IMR-90 (cell line): ENCODE data around the gene UBAC1. TPM values are rescaled to one million over a fixed set of nuclear protein-coding genes. Genes with fewer than 3 reads are reported as not detected.

ENCODE experiments used
- ATAC-seq: fragments of 200-7000 bp; cut with Tn5 transposase; 2 replicates; pipeline ENCODE4 v1.9.1; 2020; ENCODE audit warnings: low read depth, mild to moderate bottlenecking, moderate library complexity
- BruUV-seq: library from RNA; stranded (reverse); fragments of 400-500 nt; replicated peaks from 2 replicates; lab custom pipeline; 2021; lab: Mats Ljungman, UMichigan
- CTCF ChIA-PET: fragments of 300-600 bp; formaldehyde crosslinking; extraction: SDS; loops from one replicate; lab custom pipeline; 2021; ENCODE audit warnings: antibody characterized with exemption; lab: Yijun Ruan, JAX
- POLR2A ChIA-PET: fragments of 300-600 bp; sonication (Branson Sonifier 250); formaldehyde crosslinking; loops from one replicate; lab custom pipeline; 2022; ENCODE audit warnings: antibody characterized with exemption; ENCODE audit not compliant: unreplicated experiment; lab: Charles Lee
- DNase-seq: peaks from one replicate; pipeline ENCODE4 v3.0.0; 2013
- H2AFZ ChIP-seq: replicated peaks from 2 replicates; pipeline ENCODE3; 2013; ENCODE audit warnings: low read length, mild to moderate bottlenecking; ENCODE audit not compliant: poor library complexity
- H2AK5ac ChIP-seq: 2 replicates; pipeline ENCODE4 v1.6.1; 2013; ENCODE audit warnings: low read depth, low read length, inconsistent platforms
- H2AK9ac ChIP-seq: replicated peaks from 2 replicates; pipeline ENCODE3; 2013; ENCODE audit warnings: mild to moderate bottlenecking, low read depth, low read length, moderate library complexity; ENCODE audit not compliant: poor library complexity
- H2BK120ac ChIP-seq: 2 replicates; pipeline ENCODE4 v1.6.1; 2013; ENCODE audit warnings: low read depth, low read length, inconsistent platforms
- H2BK15ac ChIP-seq: 3 replicates; pipeline ENCODE4 v1.6.1; 2013; ENCODE audit warnings: low read depth, low read length, inconsistent platforms
- H2BK20ac ChIP-seq: 2 replicates; pipeline ENCODE4 v1.6.1; 2013; ENCODE audit warnings: low read depth, mild to moderate bottlenecking, inconsistent platforms, low read length, moderate library complexity
- H2BK5ac ChIP-seq: 2 replicates; pipeline ENCODE4 v1.6.1; 2013; ENCODE audit warnings: mild to moderate bottlenecking, low read depth, low read length, inconsistent platforms; ENCODE audit not compliant: poor library complexity, severe bottlenecking
- H3K14ac ChIP-seq: replicated peaks from 2 replicates; pipeline ENCODE4 v1.6.1; 2013; ENCODE audit warnings: low read depth, low read length, inconsistent platforms
- H3K18ac ChIP-seq: 2 replicates; pipeline ENCODE4 v1.6.1; 2013; ENCODE audit warnings: low read depth, low read length, control low read depth
- H3K23ac ChIP-seq: 2 replicates; pipeline ENCODE4 v1.6.1; 2013; ENCODE audit warnings: low read depth, low read length, inconsistent platforms
- H3K27ac ChIP-seq: 2 replicates; pipeline ENCODE4 v1.5.1; 2013; ENCODE audit warnings: mild to moderate bottlenecking, control low read depth, low read length; ENCODE audit not compliant: insufficient read depth
- H3K27me3 ChIP-seq: 2 replicates; pipeline ENCODE4 v1.6.1; 2013; ENCODE audit warnings: low read length; ENCODE audit not compliant: control insufficient read depth, insufficient read depth
- H3K36me3 ChIP-seq: 2 replicates; pipeline ENCODE4 v1.6.1; 2013; ENCODE audit warnings: low read length, mixed read lengths; ENCODE audit not compliant: control insufficient read depth, insufficient read depth
- H3K4ac ChIP-seq: 2 replicates; pipeline ENCODE4 v1.6.1; 2013; ENCODE audit warnings: low read depth, low read length, inconsistent platforms
- H3K4me1 ChIP-seq: 2 replicates; pipeline ENCODE4 v1.6.1; 2013; ENCODE audit warnings: low read length, mixed read lengths; ENCODE audit not compliant: control insufficient read depth, insufficient read depth
- H3K4me2 ChIP-seq: 2 replicates; pipeline ENCODE4 v1.6.1; 2013; ENCODE audit warnings: low read depth, mild to moderate bottlenecking, control low read depth, low read length, moderate library complexity
- H3K4me3 ChIP-seq: 2 replicates; pipeline ENCODE4 v1.5.1; 2013; ENCODE audit warnings: low read depth, mild to moderate bottlenecking, control low read depth, low read length, moderate library complexity; ENCODE audit not compliant: insufficient read depth
- H3K56ac ChIP-seq: 2 replicates; pipeline ENCODE4 v1.6.1; 2013; ENCODE audit warnings: low read length, inconsistent platforms; ENCODE audit not compliant: insufficient read depth; ENCODE audit errors: extremely low read depth
- H3K79me1 ChIP-seq, 2 experiments: 2 replicates each; pipeline ENCODE4 v1.6.1; 2013; ENCODE audit warnings: low read length in 2 of 2, inconsistent platforms in 1 of 2, low read depth in 1 of 2
- H3K9ac ChIP-seq: 2 replicates; pipeline ENCODE4 v1.6.1; 2013; ENCODE audit warnings: low read depth, low read length, control low read depth
- H3K9me1 ChIP-seq: 2 replicates; pipeline ENCODE4 v1.6.1; 2013; ENCODE audit warnings: low read length, inconsistent platforms; ENCODE audit not compliant: insufficient read depth
- H3K9me3 ChIP-seq: 2 replicates; pipeline ENCODE4 v1.6.1; 2013; ENCODE audit warnings: low read length; ENCODE audit not compliant: control insufficient read depth, insufficient read depth
- H4K20me1 ChIP-seq: 2 replicates; pipeline ENCODE4 v1.6.1; 2013; ENCODE audit warnings: low read length, inconsistent platforms; ENCODE audit not compliant: insufficient read depth
- H4K5ac ChIP-seq: 2 replicates; pipeline ENCODE4 v1.6.1; 2013; ENCODE audit warnings: mild to moderate bottlenecking, low read depth, low read length, control low read depth
- H4K8ac ChIP-seq, 2 experiments: 2 replicates each; pipeline ENCODE4 v1.6.1; 2013; ENCODE audit warnings: low read depth in 2 of 2, low read length in 2 of 2, control low read depth in 1 of 2, inconsistent platforms in 1 of 2
- H4K91ac ChIP-seq: 2 replicates; pipeline ENCODE4 v1.6.1; 2013; ENCODE audit warnings: low read depth, low read length, inconsistent platforms; ENCODE audit not compliant: insufficient read depth
- BHLHE40 ChIP-seq: fragments of 150-350 bp; IDR thresholded peaks from 2 replicates; pipeline ENCODE4 v1.6.1; 2016; ENCODE audit warnings: mild to moderate bottlenecking, low read depth, low read length
- CEBPB ChIP-seq: IDR thresholded peaks from 2 replicates; pipeline ENCODE4 v1.6.1; 2012; ENCODE audit warnings: low read depth, low read length, improper control_type of control experiment
- CHD1 ChIP-seq: IDR thresholded peaks from 2 replicates; pipeline ENCODE4 v1.6.1; 2012; ENCODE audit warnings: low read depth, low read length, improper control_type of control experiment
- FOS ChIP-seq: fragments of 150-350 bp; IDR thresholded peaks from 2 replicates; pipeline ENCODE4 v1.6.1; 2016; ENCODE audit warnings: low read depth, low read length
- MAFK ChIP-seq: IDR thresholded peaks from 2 replicates; pipeline ENCODE4 v1.6.1; 2012; ENCODE audit warnings: low read depth, low read length, improper control_type of control experiment
- MAZ ChIP-seq: IDR thresholded peaks from 2 replicates; pipeline ENCODE4 v1.6.1; 2012; ENCODE audit warnings: low read depth, mild to moderate bottlenecking, low read length, improper control_type of control experiment, moderate library complexity, borderline replicate concordance
- MXI1 ChIP-seq: IDR thresholded peaks from 2 replicates; pipeline ENCODE4 v1.6.1; 2012; ENCODE audit warnings: low read depth, mild to moderate bottlenecking, low read length, moderate library complexity, borderline replicate concordance
- NFE2L2 ChIP-seq: fragments of 150-350 bp; IDR thresholded peaks from 2 replicates; pipeline ENCODE4 v1.6.1; 2016; ENCODE audit warnings: low read depth, mild to moderate bottlenecking, low read length
- POLR2A ChIP-seq: IDR thresholded peaks from 2 replicates; pipeline ENCODE4 v1.6.1; 2012; ENCODE audit warnings: mild to moderate bottlenecking, low read depth, low read length
- RAD21 ChIP-seq: IDR thresholded peaks from 2 replicates; pipeline ENCODE4 v1.6.1; 2012; ENCODE audit warnings: low read length, improper control_type of control experiment
- RCOR1 ChIP-seq: IDR thresholded peaks from 2 replicates; pipeline ENCODE4 v1.6.1; 2012; ENCODE audit warnings: mild to moderate bottlenecking, low read length, improper control_type of control experiment; ENCODE audit not compliant: insufficient replicate concordance
- RFX5 ChIP-seq: IDR thresholded peaks from 2 replicates; pipeline ENCODE4 v1.8.0; 2012; ENCODE audit warnings: low read depth, mild to moderate bottlenecking, low read length, moderate library complexity
- SMC3 ChIP-seq: fragments of 150-350 bp; IDR thresholded peaks from 2 replicates; pipeline ENCODE4 v1.6.1; 2016; ENCODE audit warnings: low read depth, mild to moderate bottlenecking, antibody characterized with exemption, low read length, moderate library complexity
- USF2 ChIP-seq: fragments of 150-350 bp; IDR thresholded peaks from 2 replicates; pipeline ENCODE4 v1.6.1; 2017; ENCODE audit warnings: mild to moderate bottlenecking, antibody characterized with exemption, low read length, low read depth
- WGBS, 2 experiments: methylation state at CpG; one replicate each; pipeline versions ENCODE4 v1.1.5 to v1.1.7; 2013; ENCODE audit warnings: missing lambda C conversion rate in 2 of 2; ENCODE audit not compliant: insufficient read length in 1 of 2; ENCODE audit errors: extremely low coverage in 2 of 2; 5-methylcytosine and 5-hydroxymethylcytosine counted together
- dilution Hi-C: fragments of 300-500 bp; cut with HindIII; formaldehyde crosslinking; loops from one replicate; pipeline ENCODE4 v1.14.3; 2018; ENCODE audit warnings: low sequenced_read_pairs; ENCODE audit not compliant: unreplicated experiment
- in situ Hi-C: fragments of 300-500 bp; cut with MboI; formaldehyde crosslinking; loops from 3 replicates; pipeline ENCODE4 v1.14.3; 2019; ENCODE audit warnings: low sequenced_read_pairs, inconsistent platforms, mixed read lengths
- intact Hi-C: fragments of 100-400 bp; cut with micrococcal nuclease; formaldehyde crosslinking; loops from 2 replicates; pipeline ENCODE4 v1.10.0; 2022
- polyA plus RNA-seq, 3 experiments: library from polyadenylated mRNA; depleted of rRNA; stranded (reverse); fragments of >200 nt; gene quantifications; 2 replicates each; pipeline ENCODE4 v1.2.3, GENCODE V29; 2012; ENCODE audit warnings: low replicate concordance in 1 of 3
- total RNA-seq: library from RNA; depleted of rRNA; stranded (reverse); fragments of >200 nt; gene quantifications from 2 replicates; pipeline ENCODE4 v1.2.3, GENCODE V29; 2012
- TF ChIP-seq, protein P1 (sequence below): conservative IDR thresholded peaks from 2 replicates; pipeline ENCODE4 v1.5.1; 2012; ENCODE audit warnings: mild to moderate bottlenecking, low read depth, low read length, improper control_type of control experiment
- TF ChIP-seq, protein P2 (sequence below): fragments of 150-350 bp; IDR thresholded peaks from 2 replicates; pipeline ENCODE4 v1.6.1; 2016; ENCODE audit warnings: low read depth, mild to moderate bottlenecking, low read length, moderate library complexity, borderline replicate concordance

Gene UBAC1
- total and polyA plus RNA-seq, 2 of the 4 experiments (the other 2 are of a cell fraction): 25.3 to 33.9 TPM

DNA sequence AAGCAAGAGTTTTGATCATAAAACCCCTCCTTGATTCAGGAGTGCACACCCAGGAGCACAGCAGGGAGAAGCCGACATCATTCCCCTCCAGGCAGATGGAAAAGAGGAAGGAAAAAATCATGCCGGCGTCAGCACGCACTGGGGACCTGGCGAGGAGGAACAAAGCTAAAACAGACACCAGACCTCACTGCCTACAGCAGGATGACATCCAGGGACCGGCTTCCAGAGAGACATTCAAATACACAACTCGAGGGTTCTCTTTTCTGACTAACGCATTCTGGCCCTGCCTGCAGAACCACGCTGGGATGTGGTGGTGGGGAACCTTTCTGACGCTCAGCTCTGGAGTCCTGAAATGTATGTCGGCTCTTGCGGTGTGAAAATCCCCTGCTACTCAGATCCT lies 2.7 kb downstream of the UBAC1 start:
- Histone ChIP-seq H3K79me1 (peaks cover 31 to 64% of the 10 kb centered on the region in 2 experiments), H3K4ac (no peak overlapping the region), H3K4me1 (no peaks in the 10 kb centered on the region; the same call in none of the 2 replicates), H3K56ac (no peak overlapping the region), H3K9me3 (no peaks in the 10 kb centered on the region), H4K5ac (no peak overlapping the region), H4K8ac (no peak overlapping the region), H4K20me1 (peaks cover 26% of the 10 kb centered on the region), H2BK15ac (no peak overlapping the region), H3K4me2 (no peak overlapping the region), H2BK5ac (no peak overlapping the region), H2BK20ac (no peak overlapping the region), H3K27me3 (no peaks in the 10 kb centered on the region; the same call in 1 of the 2 replicates), H3K27ac (no peak overlapping the region), H2AFZ (no peak overlapping the region), H3K23ac (no peak overlapping the region), H3K14ac (no peak overlapping the region), H3K18ac (no peak overlapping the region), H3K4me3 (no peak overlapping the region), H4K91ac (no peak overlapping the region), H2BK120ac (no peak overlapping the region), H3K36me3 (peaks cover 7% of the 10 kb centered on the region; the same call in 1 of the 2 replicates), H2AK5ac (no peak overlapping the region), H3K9me1 (peaks cover 7% of the 10 kb centered on the region; the same call in 1 of the 2 replicates), H3K9ac (no peak overlapping the region), H2AK9ac (no peak overlapping the region)
- dilution Hi-C loops: no loop called here
- WGBS, 2 experiments: no CpG with 5 or more reads among the region's 12 CpGs
- ATAC-seq: no peak
- in situ Hi-C loops: no loop called here
- ChIA-PET CTCF (no interaction called here), POLR2A (interaction anchor here (0.6 kb wide), 1 partner anchor 473 kb away, joined by 10 read pairs; no protein-coding TSS in a partner anchor)
- no peak for DNase-seq
- no TSS peak for BruUV-seq
- TF ChIP-seq NFE2L2 (no peak), POLR2A (no peak), CHD1 (no peak), RCOR1 (no peak), CEBPB (no peak), MXI1 (no peak), USF2 (no peak), MAFK (no peak), MAZ (no peak), SMC3 (no peak), RFX5 (no peak), FOS (no peak), BHLHE40 (no peak), RAD21 (no peak)
- TF ChIP-seq, protein P1, sequence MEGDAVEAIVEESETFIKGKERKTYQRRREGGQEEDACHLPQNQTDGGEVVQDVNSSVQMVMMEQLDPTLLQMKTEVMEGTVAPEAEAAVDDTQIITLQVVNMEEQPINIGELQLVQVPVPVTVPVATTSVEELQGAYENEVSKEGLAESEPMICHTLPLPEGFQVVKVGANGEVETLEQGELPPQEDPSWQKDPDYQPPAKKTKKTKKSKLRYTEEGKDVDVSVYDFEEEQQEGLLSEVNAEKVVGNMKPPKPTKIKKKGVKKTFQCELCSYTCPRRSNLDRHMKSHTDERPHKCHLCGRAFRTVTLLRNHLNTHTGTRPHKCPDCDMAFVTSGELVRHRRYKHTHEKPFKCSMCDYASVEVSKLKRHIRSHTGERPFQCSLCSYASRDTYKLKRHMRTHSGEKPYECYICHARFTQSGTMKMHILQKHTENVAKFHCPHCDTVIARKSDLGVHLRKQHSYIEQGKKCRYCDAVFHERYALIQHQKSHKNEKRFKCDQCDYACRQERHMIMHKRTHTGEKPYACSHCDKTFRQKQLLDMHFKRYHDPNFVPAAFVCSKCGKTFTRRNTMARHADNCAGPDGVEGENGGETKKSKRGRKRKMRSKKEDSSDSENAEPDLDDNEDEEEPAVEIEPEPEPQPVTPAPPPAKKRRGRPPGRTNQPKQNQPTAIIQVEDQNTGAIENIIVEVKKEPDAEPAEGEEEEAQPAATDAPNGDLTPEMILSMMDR: no peak
- TF ChIP-seq, protein P2, sequence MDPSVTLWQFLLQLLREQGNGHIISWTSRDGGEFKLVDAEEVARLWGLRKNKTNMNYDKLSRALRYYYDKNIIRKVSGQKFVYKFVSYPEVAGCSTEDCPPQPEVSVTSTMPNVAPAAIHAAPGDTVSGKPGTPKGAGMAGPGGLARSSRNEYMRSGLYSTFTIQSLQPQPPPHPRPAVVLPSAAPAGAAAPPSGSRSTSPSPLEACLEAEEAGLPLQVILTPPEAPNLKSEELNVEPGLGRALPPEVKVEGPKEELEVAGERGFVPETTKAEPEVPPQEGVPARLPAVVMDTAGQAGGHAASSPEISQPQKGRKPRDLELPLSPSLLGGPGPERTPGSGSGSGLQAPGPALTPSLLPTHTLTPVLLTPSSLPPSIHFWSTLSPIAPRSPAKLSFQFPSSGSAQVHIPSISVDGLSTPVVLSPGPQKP: no peak
- intact Hi-C loops: no loop called here
